Hepatocyte (in vitro differentiated cells): ENCODE measurements around the gene MTPN.

Experiments used
- CTCF ChIP-seq: fragments of 200-600 bp; sonication (generic); IDR thresholded peaks from 2 replicates; pipeline ENCODE4 v1.5.1; 2016; ENCODE audit warnings: antibody characterized with exemption, mild to moderate bottlenecking; ENCODE audit not compliant: poor library complexity
- EZH2 ChIP-seq: fragments of 200-600 bp; sonication (generic); IDR thresholded peaks from 2 replicates; pipeline ENCODE4 v1.6.1; 2016; ENCODE audit warnings: antibody characterized with exemption, mild to moderate bottlenecking, borderline replicate concordance

- TF ChIP-seq CTCF (no peak), EZH2 (no peak)
Observed at GRCh38 chr7:135960709-135961451, 16.3 kb downstream of the MTPN start.
